Measurements from ENCODE around the gene CENPN.

DNA sequence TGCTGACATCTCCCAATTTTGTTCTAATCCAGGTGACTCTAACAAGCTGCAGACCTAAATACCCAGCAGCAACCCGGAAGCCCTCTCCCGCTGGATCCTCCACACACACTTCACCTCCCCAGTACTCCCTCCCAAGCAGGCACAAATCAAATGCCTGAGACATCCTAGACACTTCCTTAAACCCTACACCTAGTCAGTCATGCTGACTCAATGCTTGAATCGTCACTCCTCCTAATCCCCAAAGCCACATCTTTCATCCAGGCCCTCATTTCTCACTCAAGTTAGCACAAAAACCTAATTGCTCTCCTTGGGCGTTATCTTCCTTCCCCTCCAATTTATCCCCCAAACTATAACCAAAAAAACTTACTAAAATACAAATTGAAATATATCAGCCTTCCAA is 33.0 kb upstream of the CENPN start:
- TF ChIP-seq POLR2A (IDR thresholded peaks at IDR 0.05), result no peak
- TF ChIP-seq, protein P1, sequence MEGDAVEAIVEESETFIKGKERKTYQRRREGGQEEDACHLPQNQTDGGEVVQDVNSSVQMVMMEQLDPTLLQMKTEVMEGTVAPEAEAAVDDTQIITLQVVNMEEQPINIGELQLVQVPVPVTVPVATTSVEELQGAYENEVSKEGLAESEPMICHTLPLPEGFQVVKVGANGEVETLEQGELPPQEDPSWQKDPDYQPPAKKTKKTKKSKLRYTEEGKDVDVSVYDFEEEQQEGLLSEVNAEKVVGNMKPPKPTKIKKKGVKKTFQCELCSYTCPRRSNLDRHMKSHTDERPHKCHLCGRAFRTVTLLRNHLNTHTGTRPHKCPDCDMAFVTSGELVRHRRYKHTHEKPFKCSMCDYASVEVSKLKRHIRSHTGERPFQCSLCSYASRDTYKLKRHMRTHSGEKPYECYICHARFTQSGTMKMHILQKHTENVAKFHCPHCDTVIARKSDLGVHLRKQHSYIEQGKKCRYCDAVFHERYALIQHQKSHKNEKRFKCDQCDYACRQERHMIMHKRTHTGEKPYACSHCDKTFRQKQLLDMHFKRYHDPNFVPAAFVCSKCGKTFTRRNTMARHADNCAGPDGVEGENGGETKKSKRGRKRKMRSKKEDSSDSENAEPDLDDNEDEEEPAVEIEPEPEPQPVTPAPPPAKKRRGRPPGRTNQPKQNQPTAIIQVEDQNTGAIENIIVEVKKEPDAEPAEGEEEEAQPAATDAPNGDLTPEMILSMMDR (IDR thresholded peaks at IDR 0.05), result no peak

All from body of pancreas (tissue), 4 donors.